ENCODE results near the gene CCDC154. TPM values are rescaled to one million over a fixed set of nuclear protein-coding genes. Genes with fewer than 3 reads are reported as not detected.

Gene CCDC154, protein sequence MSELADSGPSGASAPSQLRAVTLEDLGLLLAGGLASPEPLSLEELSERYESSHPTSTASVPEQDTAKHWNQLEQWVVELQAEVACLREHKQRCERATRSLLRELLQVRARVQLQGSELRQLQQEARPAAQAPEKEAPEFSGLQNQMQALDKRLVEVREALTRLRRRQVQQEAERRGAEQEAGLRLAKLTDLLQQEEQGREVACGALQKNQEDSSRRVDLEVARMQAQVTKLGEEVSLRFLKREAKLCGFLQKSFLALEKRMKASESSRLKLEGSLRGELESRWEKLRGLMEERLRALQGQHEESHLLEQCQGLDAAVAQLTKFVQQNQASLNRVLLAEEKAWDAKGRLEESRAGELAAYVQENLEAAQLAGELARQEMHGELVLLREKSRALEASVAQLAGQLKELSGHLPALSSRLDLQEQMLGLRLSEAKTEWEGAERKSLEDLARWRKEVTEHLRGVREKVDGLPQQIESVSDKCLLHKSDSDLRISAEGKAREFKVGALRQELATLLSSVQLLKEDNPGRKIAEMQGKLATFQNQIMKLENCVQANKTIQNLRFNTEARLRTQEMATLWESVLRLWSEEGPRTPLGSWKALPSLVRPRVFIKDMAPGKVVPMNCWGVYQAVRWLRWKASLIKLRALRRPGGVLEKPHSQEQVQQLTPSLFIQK
- total RNA-seq = under 0.01 and 0.20 TPM in 2 replicates

DNA sequence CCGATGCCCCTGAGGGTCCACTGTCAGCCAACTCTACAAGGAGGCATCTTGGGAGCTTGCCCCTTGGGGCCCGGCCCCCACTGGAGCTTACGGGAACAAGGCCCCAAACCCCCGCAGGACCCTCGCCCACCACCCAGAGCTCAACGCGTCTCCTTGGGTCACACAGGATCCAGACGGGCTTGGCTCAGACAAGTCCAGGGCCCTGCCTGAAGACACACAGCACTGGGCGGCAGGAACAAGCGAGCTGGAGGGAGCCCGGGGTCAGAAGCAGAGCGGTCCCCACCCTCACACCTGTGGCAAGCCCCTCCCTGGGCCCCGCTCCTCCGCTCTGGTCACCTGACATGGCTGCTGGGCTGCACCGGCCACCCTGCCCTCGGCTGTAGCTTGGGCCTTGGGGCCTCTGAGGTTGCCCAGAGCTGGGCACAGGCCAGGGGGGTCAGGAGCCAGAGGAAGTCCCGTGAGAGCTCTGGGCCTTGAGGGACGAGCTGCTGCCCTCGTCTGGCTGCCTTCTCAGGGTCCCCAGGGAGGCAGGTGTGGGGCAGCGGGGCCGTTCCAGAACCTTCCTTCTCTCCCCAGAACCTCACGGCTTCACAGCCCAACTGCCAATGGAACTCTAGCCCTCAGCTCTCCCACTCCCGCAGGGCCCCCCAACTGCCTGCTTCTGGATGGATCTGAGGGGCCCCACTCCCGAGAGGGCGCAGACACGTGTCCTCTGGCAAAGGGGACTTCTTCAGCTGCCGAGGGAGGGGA is at the start of gene CCDC154:
CCDC154 (minus strand) TSS at position 577 of the 750 bp plus-strand sequence; CDS start at position 343, 234 bp downstream.

DNA sequence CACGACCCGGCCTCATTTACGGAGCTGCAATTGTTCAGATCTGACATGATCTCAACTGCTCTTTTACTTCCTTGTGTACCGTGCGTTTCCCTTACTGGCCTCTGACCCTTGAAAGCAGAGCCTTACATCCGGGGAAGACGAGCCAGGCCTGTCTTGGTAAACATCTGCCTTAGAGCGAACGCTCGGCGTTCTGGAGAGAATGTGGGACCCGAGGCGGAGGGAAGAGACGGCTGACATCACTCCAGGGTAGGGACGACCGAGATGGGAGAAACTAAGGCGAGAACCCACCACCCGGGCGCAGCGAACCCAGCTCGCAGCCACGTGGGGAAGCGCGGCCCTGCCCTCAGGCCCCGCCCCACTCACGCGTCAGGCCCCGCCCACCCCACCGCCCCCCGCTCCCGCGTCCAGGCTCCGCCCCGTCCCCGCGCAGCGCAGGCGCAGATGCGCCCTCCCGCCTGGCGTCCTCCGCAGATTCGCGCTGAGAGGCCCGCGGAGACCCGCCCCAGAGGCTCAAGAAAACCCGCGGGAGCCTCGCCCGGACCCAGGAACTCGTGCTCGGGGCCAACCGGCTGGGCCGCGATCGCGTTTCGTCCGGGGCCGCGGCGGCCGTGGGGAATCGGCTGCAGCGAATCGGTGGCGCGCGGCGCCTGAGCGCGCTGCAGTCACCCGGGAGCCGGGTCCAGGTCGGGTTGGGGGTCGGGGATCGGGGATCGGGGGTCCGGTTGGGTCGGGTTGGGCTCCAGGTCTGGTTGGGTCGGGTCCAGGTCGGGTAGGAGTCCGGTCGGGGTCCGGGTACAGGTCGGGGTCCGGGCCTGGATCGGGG is 48.8 kb upstream of the CCDC154 start, which contains the start of gene TELO2:
TELO2 (plus strand) TSS at position 438 of the 823 bp plus-strand sequence. CDS start 922 bp downstream, outside the sequence.

DNA sequence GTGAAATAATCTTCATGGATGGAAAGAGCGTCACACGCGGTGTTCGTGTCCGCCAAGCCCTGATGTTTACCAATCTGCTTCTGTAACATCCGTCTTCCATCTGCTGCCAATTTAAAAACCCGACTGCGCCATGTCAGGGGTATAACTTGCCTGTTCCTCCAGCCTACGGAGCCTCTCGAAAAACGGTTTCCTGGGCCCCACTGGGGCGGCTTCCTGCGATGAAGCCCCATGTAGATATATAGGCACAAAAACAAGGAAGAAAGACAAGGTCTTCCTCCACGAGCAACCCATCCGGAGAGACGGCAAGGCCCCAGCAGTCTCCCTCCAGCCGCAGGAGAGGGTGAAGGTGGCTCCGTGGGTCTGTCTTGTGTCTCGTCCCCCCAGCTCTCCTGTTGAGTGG is 44.3 kb upstream of the CCDC154 start, which contains the start of gene PTX4:
PTX4 (minus strand) TSS at position 326 of the 400 bp plus-strand sequence; CDS start at position 291, 35 bp downstream.

DNA sequence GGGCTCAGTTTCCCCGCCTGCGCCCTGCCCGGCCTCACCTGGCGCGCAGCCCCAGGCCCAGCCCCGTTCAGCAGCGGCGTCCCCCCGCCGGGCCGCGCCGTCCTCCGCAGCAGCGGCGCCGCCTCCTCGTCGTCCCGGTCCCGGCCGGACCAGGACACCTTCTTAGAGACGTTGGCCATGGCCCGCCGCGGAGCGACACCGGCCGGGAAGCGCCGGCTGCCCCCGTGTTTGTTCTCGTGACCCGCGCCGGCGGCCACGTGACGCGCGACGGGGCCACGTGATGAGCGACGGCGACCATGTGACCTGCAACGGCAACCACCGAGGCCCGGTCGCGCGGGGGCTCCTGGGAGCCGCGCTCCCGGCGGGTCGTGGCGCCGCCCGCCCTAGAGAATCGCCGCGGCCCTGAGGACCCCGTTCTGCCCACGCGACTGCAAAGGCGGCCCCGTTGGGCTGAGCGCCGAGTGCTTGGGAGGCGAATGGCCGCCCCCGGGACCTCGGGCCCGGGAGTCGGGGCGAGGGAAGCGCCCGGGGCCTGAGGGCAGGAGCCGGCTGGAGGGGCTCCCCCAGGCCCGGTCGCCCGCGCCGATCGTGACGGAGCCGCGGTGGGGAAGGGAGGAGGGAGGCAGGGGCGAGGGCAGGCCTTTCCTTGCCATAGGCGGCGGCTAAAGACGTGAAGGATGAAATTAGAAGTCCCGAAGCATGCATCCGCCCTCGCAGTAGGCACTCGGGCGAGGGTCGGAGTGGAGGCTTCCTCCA is 30.6 kb upstream of the CCDC154 start, which contains the start of gene CLCN7:
CLCN7 (minus strand) TSS at position 233 of the 756 bp plus-strand sequence; CDS start at position 179, 54 bp downstream.

DNA sequence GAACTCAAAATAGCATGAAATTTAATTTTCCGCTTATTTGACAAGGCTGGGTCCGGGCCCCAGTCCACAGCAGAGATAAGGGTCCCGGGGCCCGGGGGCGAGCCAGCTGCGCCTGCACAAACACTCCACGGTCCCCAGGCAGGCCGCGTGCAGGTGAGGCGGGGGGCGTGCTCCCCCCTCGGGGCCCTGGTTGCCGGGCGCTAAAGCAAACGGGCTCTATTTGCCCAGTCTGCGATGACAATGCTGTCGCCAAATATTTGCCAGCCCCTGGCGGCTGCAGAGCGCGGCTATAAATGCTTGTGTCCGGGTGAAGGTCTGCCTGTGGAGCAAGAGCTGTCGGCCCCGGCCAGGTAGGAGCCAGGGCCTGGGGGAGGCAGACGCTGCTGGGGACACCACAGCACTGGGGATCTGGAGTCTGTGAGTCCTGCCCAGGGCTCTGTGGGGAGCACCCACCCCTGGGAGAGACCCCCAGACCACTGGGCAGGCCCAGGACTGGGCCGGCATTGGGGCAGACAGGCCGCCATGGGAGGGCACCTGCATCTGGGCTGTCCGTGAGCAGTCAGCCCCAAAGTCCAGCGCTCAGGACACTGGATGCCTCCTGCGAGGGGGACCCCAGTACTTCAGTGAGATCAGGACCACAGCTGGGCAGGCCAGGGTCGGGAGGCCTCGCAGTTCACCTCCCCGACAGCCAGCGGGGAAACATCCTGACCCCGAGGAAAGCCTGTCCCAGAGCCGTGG is 13.4 kb downstream of the CCDC154 start, which contains the start of gene PERCC1:
PERCC1 (plus strand) TSS at position 320 of the 738 bp plus-strand sequence. CDS start 1,516 bp downstream, outside the sequence.

DNA sequence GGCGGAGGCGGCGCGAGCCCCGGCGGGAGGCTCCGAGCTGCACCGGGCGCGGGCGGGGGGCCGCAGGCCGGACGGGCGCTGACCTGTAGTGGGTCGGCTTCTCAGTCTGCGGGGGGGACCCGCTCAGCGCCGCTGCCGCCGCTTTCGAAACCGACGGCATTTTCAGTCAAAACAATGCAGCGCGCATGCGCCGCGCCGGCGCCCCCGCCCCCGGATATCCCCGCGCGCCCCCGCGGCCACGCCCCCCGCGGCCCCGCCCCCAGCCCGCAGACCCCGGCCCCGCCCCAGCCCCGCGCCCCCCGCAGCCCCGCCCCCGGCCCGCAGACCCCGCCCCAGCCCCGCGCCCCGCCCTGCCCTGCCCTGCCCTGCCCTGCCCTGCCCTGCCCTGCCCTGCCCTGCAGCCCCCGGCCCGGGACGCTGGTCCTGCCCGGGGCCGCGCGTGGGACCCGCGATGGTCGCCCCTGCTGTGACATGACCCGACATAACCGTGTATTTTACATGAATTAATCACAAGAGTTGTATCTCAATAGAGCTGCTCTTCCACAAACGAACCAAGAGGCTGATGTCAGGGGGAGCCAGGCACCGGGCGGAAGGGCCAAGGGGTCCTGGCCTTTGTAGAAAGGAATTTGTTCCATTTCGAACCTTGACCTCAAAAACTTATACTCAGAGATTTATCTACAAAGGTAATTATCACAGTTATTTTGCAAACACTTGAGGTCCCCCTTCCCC is 29.7 kb downstream of the CCDC154 start, which contains the start of gene UNKL:
UNKL (minus strand) TSS at position 173 of the 729 bp plus-strand sequence; CDS start at position 160, 13 bp downstream.

Other genes starting within 250 kb of the CCDC154 start
- gene TPSG1, start 219.3 kb downstream of the CCDC154 start, total RNA-seq = not detected in 2 replicates
- gene TPSB2, start 214.4 kb downstream of the CCDC154 start, total RNA-seq = not detected in 2 replicates
- gene TPSAB1, start 203.9 kb downstream of the CCDC154 start, total RNA-seq = not detected in 2 replicates
- not detected in 2 replicates for gene TPSD1, start 188.5 kb downstream of the CCDC154 start, total RNA-seq
- gene UBE2I, start 134.9 kb downstream of the CCDC154 start, total RNA-seq = 46.7 and 58.3 TPM in 2 replicates
- under 0.01 TPM in 2 replicates for gene BAIAP3, start 110.9 kb downstream of the CCDC154 start, total RNA-seq
- 48.9 and 52.9 TPM in 2 replicates for gene TSR3, start 92.7 kb downstream of the CCDC154 start, total RNA-seq
- 27.0 and 35.6 TPM in 2 replicates for gene GNPTG, start 92.6 kb downstream of the CCDC154 start, total RNA-seq
- gene UNKL, start 29.9 kb downstream of the CCDC154 start, total RNA-seq = 5.5 and 8.4 TPM in 2 replicates
- 14.1 and 15.1 TPM in 2 replicates for gene UQCC4, start 23.8 kb downstream of the CCDC154 start, total RNA-seq
- not detected in 2 replicates for gene PERCC1, start 13.5 kb downstream of the CCDC154 start, total RNA-seq
- 80.0 and 107 TPM in 2 replicates for gene CLCN7, start 30.5 kb upstream of the CCDC154 start, total RNA-seq
- under 0.01 and 0.39 TPM in 2 replicates for gene PTX4, start 44.4 kb upstream of the CCDC154 start, total RNA-seq
- gene TELO2, start 48.8 kb upstream of the CCDC154 start, total RNA-seq = 23.1 and 31.9 TPM in 2 replicates
- gene TMEM204, start 89.1 kb upstream of the CCDC154 start, total RNA-seq = 14.9 and 15.8 TPM in 2 replicates
- 21.3 and 25.2 TPM in 2 replicates for gene IFT140, start 167.5 kb upstream of the CCDC154 start, total RNA-seq
- gene CRAMP1, start 167.8 kb upstream of the CCDC154 start, total RNA-seq = 9.6 and 13.5 TPM in 2 replicates
- 52.2 and 57.7 TPM in 2 replicates for gene JPT2, start 233.7 kb upstream of the CCDC154 start, total RNA-seq